ENCODE data around the gene DLGAP1. TPM values are rescaled to one million over a fixed set of nuclear protein-coding genes. Genes with fewer than 3 reads are reported as not detected.

DLGAP1 gene
- total and polyA plus RNA-seq, 10 of the 15 experiments (the other 5 are each of a cell fraction or from before 2014, with no cell fraction given): 0.23 to 27.6 (median 1.9) TPM

- Histone ChIP-seq H3K36me3 (ENCODE audit: control insufficient read depth in 2 of 2, insufficient read depth in 2 of 2, low read length in 1 of 2) (no peaks in the 10 kb centered on the region), H3K4me3 (no peak overlapping the region), H3K27ac (ENCODE audit: control insufficient read depth, insufficient read depth) (no peak overlapping the region), H2AFZ (ENCODE audit: control insufficient read depth, low read depth, low read length) (no peak overlapping the region), H3K9me3 (replicated peaks; ENCODE audit: control insufficient read depth, insufficient read depth, low read length) (no peaks in the 10 kb centered on the region), H3K79me2 (ENCODE audit: control insufficient read depth, insufficient read depth, low read length) (no peaks in the 10 kb centered on the region), H3K4me1 (ENCODE audit: control insufficient read depth, insufficient read depth, low read length) (no peaks in the 10 kb centered on the region), H3K27me3 (replicated peaks in 1 of 2; ENCODE audit: control insufficient read depth in 2 of 2, insufficient read depth in 2 of 2, low read length in 1 of 2) (no peaks in the 10 kb centered on the region), H3K4me2 (ENCODE audit: control insufficient read depth, insufficient read depth) (no peak overlapping the region), H4K20me1 (ENCODE audit: control insufficient read depth, insufficient read depth) (no peaks in the 10 kb centered on the region), H3K9ac (ENCODE audit: control insufficient read depth, insufficient read depth, low read length) (no peak overlapping the region)
- TF ChIP-seq SREBF1 (IDR thresholded peaks at IDR 0.05; ENCODE audit: low read length) (no peak), POLR2A (IDR thresholded peaks at IDR 0.05; ENCODE audit: low read depth, low read length) (no peak), DPF2 (IDR thresholded peaks at IDR 0.05) (no peak), BMI1 (IDR thresholded peaks at IDR 0.05; ENCODE audit: borderline replicate concordance) (no peak)
- TF ChIP-seq, protein P1, sequence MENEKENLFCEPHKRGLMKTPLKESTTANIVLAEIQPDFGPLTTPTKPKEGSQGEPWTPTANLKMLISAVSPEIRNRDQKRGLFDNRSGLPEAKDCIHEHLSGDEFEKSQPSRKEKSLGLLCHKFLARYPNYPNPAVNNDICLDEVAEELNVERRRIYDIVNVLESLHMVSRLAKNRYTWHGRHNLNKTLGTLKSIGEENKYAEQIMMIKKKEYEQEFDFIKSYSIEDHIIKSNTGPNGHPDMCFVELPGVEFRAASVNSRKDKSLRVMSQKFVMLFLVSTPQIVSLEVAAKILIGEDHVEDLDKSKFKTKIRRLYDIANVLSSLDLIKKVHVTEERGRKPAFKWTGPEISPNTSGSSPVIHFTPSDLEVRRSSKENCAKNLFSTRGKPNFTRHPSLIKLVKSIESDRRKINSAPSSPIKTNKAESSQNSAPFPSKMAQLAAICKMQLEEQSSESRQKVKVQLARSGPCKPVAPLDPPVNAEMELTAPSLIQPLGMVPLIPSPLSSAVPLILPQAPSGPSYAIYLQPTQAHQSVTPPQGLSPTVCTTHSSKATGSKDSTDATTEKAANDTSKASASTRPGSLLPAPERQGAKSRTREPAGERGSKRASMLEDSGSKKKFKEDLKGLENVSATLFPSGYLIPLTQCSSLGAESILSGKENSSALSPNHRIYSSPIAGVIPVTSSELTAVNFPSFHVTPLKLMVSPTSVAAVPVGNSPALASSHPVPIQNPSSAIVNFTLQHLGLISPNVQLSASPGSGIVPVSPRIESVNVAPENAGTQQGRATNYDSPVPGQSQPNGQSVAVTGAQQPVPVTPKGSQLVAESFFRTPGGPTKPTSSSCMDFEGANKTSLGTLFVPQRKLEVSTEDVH (IDR thresholded peaks at IDR 0.05; ENCODE audit: low read depth, partially characterized antibody): no peak
- no peak for DNase-seq (ENCODE audit: low read depth, low spot score)
- FAIRE-seq: no peak
- WGBS (ENCODE audit: insufficient coverage, insufficient replicate concordance, low lambda C conversion rate, missing lambda C conversion rate): 0% methylated on average over 3 of the region's 4 CpGs
- POLR2A ChIA-PET: no interaction called here
- CTCF ChIA-PET: interaction anchor here (0.6 to 7.5 kb wide), 2 partner anchors 11 to 837 kb away, joined by 3 to 35 read pairs; no protein-coding TSS in a partner anchor
- ATAC-seq: no peak; the same call in 1 of the 3 replicates
- intact Hi-C loops (cut with micrococcal nuclease; ENCODE audit: unreplicated experiment): no loop called here
- SMC1A ChIA-PET (ENCODE audit: uncharacterized antibody, unreplicated experiment): interaction anchor here (2.3 kb wide), 1 partner anchor 10 kb away, joined by 14 read pairs; no protein-coding TSS in a partner anchor
- in situ Hi-C loops (cut with MboI): no loop called here
- RAD21 ChIA-PET (ENCODE audit: unreplicated experiment): no interaction called here
- BruUV-seq (replicated peaks): no TSS peak
Observed at GRCh38 chr18:3761266-3761665, 693.8 kb downstream of the DLGAP1 start.

DNA sequence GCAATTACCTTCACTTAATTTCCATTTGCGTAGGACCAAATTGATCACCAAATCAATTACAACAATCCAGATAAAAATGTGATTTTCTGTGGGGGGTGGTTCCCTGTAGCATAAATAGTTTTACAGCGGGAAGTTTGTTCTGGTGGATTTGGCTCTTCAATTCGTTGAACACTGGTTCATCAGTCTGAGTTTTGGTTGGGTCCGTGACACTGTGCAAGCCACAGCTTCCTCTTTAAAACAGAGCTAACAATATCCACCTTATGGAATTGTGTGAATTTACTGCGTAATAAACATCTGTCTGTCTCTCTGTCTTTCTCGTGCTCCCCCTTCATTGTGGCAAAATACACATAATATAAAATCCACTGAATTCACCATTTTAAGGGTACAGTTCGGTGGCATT is 694.4 kb downstream of the DLGAP1 start:
- intact Hi-C loops (cut with micrococcal nuclease; ENCODE audit: unreplicated experiment): no loop called here
- Histone ChIP-seq H3K27ac (ENCODE audit: control insufficient read depth, insufficient read depth) (no peak overlapping the region), H3K27me3 (replicated peaks in 1 of 2; ENCODE audit: control insufficient read depth in 2 of 2, insufficient read depth in 2 of 2, low read length in 1 of 2) (no peaks in the 10 kb centered on the region), H2AFZ (ENCODE audit: control insufficient read depth, low read depth, low read length) (no peak overlapping the region), H3K36me3 (ENCODE audit: control insufficient read depth in 2 of 2, insufficient read depth in 2 of 2, low read length in 1 of 2) (no peaks in the 10 kb centered on the region), H3K4me2 (ENCODE audit: control insufficient read depth, insufficient read depth) (no peak overlapping the region), H3K9ac (ENCODE audit: control insufficient read depth, insufficient read depth, low read length) (no peak overlapping the region), H3K9me3 (replicated peaks; ENCODE audit: control insufficient read depth, insufficient read depth, low read length) (no peaks in the 10 kb centered on the region), H3K4me1 (ENCODE audit: control insufficient read depth, insufficient read depth, low read length) (no peaks in the 10 kb centered on the region), H3K79me2 (ENCODE audit: control insufficient read depth, insufficient read depth, low read length) (no peaks in the 10 kb centered on the region), H4K20me1 (ENCODE audit: control insufficient read depth, insufficient read depth) (no peaks in the 10 kb centered on the region), H3K4me3 (no peak overlapping the region)
- ChIA-PET POLR2A (no interaction called here), RAD21 (ENCODE audit: unreplicated experiment) (no interaction called here), CTCF (interaction anchor here (7.5 kb wide), 1 partner anchor 11 kb away, joined by 35 read pairs; no protein-coding TSS in a partner anchor), SMC1A (ENCODE audit: uncharacterized antibody, unreplicated experiment) (interaction anchor here (2.3 kb wide), 1 partner anchor 11 kb away, joined by 14 read pairs; no protein-coding TSS in a partner anchor)
- BruUV-seq (replicated peaks): no TSS peak
- DNase-seq (ENCODE audit: low read depth, low spot score) (no peak), FAIRE-seq (no peak), ATAC-seq (peak; percentile 26)
- TF ChIP-seq EP300 (IDR thresholded peaks at IDR 0.05; ENCODE audit: borderline replicate concordance in 1 of 2, control insufficient read depth in 1 of 2, low read depth in 2 of 2, low read length in 2 of 2) (peak in 1 of 2 experiments; percentile 27; a peak in 1 of 4 replicates), IKZF2 (IDR thresholded peaks at IDR 0.05) (peak in 1 of 2 experiments; percentile 11; a peak in 2 of 4 replicates), ZZZ3 (IDR thresholded peaks at IDR 0.05; ENCODE audit: control insufficient read depth, insufficient read length, low read depth) (no peak)
- in situ Hi-C loops (cut with MboI): no loop called here
- WGBS (ENCODE audit: insufficient coverage, insufficient replicate concordance, low lambda C conversion rate, missing lambda C conversion rate): 29% methylated on average over 7 of the region's 7 CpGs
